Measurements from ENCODE around the gene BOD1. TPM values are rescaled to one million over a fixed set of nuclear protein-coding genes. Genes with fewer than 3 reads are reported as not detected.
A peak's percentile ranks its signal among the peaks of the same experiment; 100 is the strongest.

Gene BOD1
- total and polyA plus RNA-seq, 2 of the 8 experiments (the other 6 are each of a cell fraction or from before 2014, with no cell fraction given): 107 to 149 TPM

GRCh38 chr5:173630724-173631365, 14.4 kb upstream of the BOD1 start:
- POLR2A ChIA-PET (ENCODE audit: partially characterized antibody): no interaction called here
- no peak for TF ChIP-seq ASH2L (IDR thresholded peaks at IDR 0.05; ENCODE audit: low read length)

More at GRCh38 chr5:173630724-173631365, 14.4 kb upstream of the BOD1 start:
- WGBS, 2 experiments (ENCODE audit: extremely low coverage in 1 of 2, insufficient coverage in 1 of 2, insufficient read length in 1 of 2, insufficient replicate concordance in 2 of 2, low coverage in 1 of 2, low lambda C conversion rate in 2 of 2, missing lambda C conversion rate in 1 of 2): 86% methylated on average over 6 of the region's 6 CpGs; no CpG with 5 or more reads in 1 of the 2 experiments
- Histone ChIP-seq H3K36me3 (ENCODE audit: control insufficient read depth in 2 of 4, insufficient read depth in 4 of 4, low read length in 3 of 4) (no peaks in the 10 kb centered on the region), H3K79me2 (ENCODE audit: control insufficient read depth in 1 of 2, insufficient read depth in 2 of 2, low read length in 2 of 2) (no peaks in the 10 kb centered on the region), H2BK15ac (ENCODE audit: low read length) (peak overlapping the region; percentile 83), H3K4me3 (ENCODE audit: extremely low read depth in 1 of 4, insufficient read depth in 2 of 4, low read depth in 3 of 4, low read length in 4 of 4) (no peak overlapping the region), H2BK12ac (ENCODE audit: low read depth, low read length) (peak overlapping the region; percentile 68; the same call in 1 of the 2 replicates), H3K79me1 (ENCODE audit: low read depth, low read length) (no peaks in the 10 kb centered on the region), H3K23me2 (ENCODE audit: low read depth, low read length) (no peaks in the 10 kb centered on the region; the same call in 1 of the 2 replicates), H3K27ac (ENCODE audit: low read depth, low read length) (no peak overlapping the region), H3K23ac (ENCODE audit: insufficient read length) (no peak overlapping the region), H3K27me3 (replicated peaks in 1 of 4; ENCODE audit: control insufficient read depth in 3 of 4, extremely low read depth in 1 of 4, insufficient read depth in 3 of 4, low read length in 3 of 4) (no peaks in the 10 kb centered on the region), H4K5ac (ENCODE audit: insufficient read length, low read depth, low read length) (no peak overlapping the region), H3K4me1 (replicated peaks in 1 of 4; ENCODE audit: control insufficient read depth in 3 of 4, insufficient read depth in 4 of 4, low read length in 3 of 4) (peaks cover 12 to 18% (median 16%) of the 10 kb centered on the region in 4 experiments), H2BK120ac (replicated peaks; ENCODE audit: low read depth, low read length) (peak overlapping the region; percentile 30), H2BK5ac (ENCODE audit: low read depth, low read length) (no peak overlapping the region), H3K18ac (ENCODE audit: extremely low read depth, low read length) (peak overlapping the region; percentile 74), H3K4ac (replicated peaks; ENCODE audit: insufficient read length, low read depth, low read length) (no peak overlapping the region), H2AK5ac (ENCODE audit: low read depth, low read length) (no peak overlapping the region), H4K20me1 (replicated peaks in 1 of 2; ENCODE audit: control insufficient read depth in 1 of 2, insufficient read depth in 2 of 2, low read length in 2 of 2) (no peaks in the 10 kb centered on the region), H3K56ac (replicated peaks; ENCODE audit: insufficient read length, low read depth, low read length) (no peak overlapping the region), H3K14ac (ENCODE audit: insufficient read length) (no peak overlapping the region), H2BK20ac (ENCODE audit: low read length) (peak overlapping the region; percentile 27; the same call in 1 of the 2 replicates), H4K91ac (replicated peaks; ENCODE audit: insufficient read length, low read length) (no peak overlapping the region), H2AFZ (ENCODE audit: low read length) (no peak overlapping the region), H3K4me2 (ENCODE audit: insufficient read depth in 1 of 2, low read depth in 2 of 2, low read length in 2 of 2) (no peak overlapping the region), H4K8ac (ENCODE audit: extremely low read depth, insufficient read depth, low read length) (no peak overlapping the region), H3K9ac (replicated peaks in 1 of 4; ENCODE audit: extremely low read depth in 1 of 4, low read depth in 3 of 4, low read length in 3 of 4) (no peak overlapping the region), H3K9me3 (ENCODE audit: insufficient read depth in 2 of 2, low read depth in 1 of 2, low read length in 1 of 2) (no peaks in the 10 kb centered on the region)
- no peak for DNase-seq (ENCODE audit: low read depth in 1 of 2, low spot score in 2 of 2)
- CTCF ChIA-PET (ENCODE audit: partially characterized antibody): interaction anchor here (1.0 to 5.4 kb wide), 18 partner anchors 10 to 354 kb away, joined by 3 to 72 read pairs (median 5); no protein-coding TSS in a partner anchor
- no peak for FAIRE-seq

Measured in H1 (cell line).